Measurements from ENCODE around the gene GALK1.

GALK1 gene

GRCh38 chr17:75731716-75732498 is 33.1 kb downstream of the GALK1 start:
- no peaks in the 10 kb centered on the region for H4K20me1 ChIP-seq (ENCODE audit: low read depth, low read length)
- H3K27me3 ChIP-seq (ENCODE audit: low read length) = no peaks in the 10 kb centered on the region
- no peaks in the 10 kb centered on the region for H3K9me2 ChIP-seq (replicated peaks; ENCODE audit: insufficient read depth, low read length)
- no peaks in the 10 kb centered on the region for H3K9me3 ChIP-seq (ENCODE audit: insufficient read depth, low read length)
- H3K79me2 ChIP-seq (ENCODE audit: insufficient read depth, low read length) = no peaks in the 10 kb centered on the region
- no peaks in the 10 kb centered on the region for H3K36me3 ChIP-seq (ENCODE audit: low read length)
- H3F3A ChIP-seq (ENCODE audit: insufficient read depth) = no peaks in the 10 kb centered on the region
- no peak overlapping the region for H3K27ac ChIP-seq (ENCODE audit: low read depth, low read length)
- no peak overlapping the region for H3K4me3 ChIP-seq (ENCODE audit: insufficient read depth, low read length, poor library complexity, severe bottlenecking)
- no peak overlapping the region for H2AFZ ChIP-seq (ENCODE audit: low read depth, low read length, severe bottlenecking)
- TF ChIP-seq EZH2phosphoT487 (conservative IDR thresholded peaks at IDR 0.05; ENCODE audit: low read length) = no peak
- TF ChIP-seq, protein P1, sequence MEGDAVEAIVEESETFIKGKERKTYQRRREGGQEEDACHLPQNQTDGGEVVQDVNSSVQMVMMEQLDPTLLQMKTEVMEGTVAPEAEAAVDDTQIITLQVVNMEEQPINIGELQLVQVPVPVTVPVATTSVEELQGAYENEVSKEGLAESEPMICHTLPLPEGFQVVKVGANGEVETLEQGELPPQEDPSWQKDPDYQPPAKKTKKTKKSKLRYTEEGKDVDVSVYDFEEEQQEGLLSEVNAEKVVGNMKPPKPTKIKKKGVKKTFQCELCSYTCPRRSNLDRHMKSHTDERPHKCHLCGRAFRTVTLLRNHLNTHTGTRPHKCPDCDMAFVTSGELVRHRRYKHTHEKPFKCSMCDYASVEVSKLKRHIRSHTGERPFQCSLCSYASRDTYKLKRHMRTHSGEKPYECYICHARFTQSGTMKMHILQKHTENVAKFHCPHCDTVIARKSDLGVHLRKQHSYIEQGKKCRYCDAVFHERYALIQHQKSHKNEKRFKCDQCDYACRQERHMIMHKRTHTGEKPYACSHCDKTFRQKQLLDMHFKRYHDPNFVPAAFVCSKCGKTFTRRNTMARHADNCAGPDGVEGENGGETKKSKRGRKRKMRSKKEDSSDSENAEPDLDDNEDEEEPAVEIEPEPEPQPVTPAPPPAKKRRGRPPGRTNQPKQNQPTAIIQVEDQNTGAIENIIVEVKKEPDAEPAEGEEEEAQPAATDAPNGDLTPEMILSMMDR (IDR thresholded peaks at IDR 0.05; ENCODE audit: insufficient read depth, low read length, poor library complexity, severe bottlenecking) = no peak
- no peak overlapping the region for H3K9ac ChIP-seq (ENCODE audit: low read length)
- no peak overlapping the region for H3K4me2 ChIP-seq (ENCODE audit: low read depth, low read length, poor library complexity, severe bottlenecking)

GRCh38 chr17:75731086-75731715 is 33.8 kb downstream of the GALK1 start:
- TF ChIP-seq EZH2phosphoT487 (conservative IDR thresholded peaks at IDR 0.05; ENCODE audit: low read length) = no peak
- TF ChIP-seq, protein P1 (IDR thresholded peaks at IDR 0.05; ENCODE audit: insufficient read depth, low read length, poor library complexity, severe bottlenecking) = no peak
- Histone ChIP-seq H3F3A (ENCODE audit: insufficient read depth) (no peaks in the 10 kb centered on the region), H4K20me1 (ENCODE audit: low read depth, low read length) (no peaks in the 10 kb centered on the region), H3K9me3 (ENCODE audit: insufficient read depth, low read length) (no peaks in the 10 kb centered on the region), H3K9ac (ENCODE audit: low read length) (no peak overlapping the region), H3K27ac (ENCODE audit: low read depth, low read length) (no peak overlapping the region), H3K79me2 (ENCODE audit: insufficient read depth, low read length) (no peaks in the 10 kb centered on the region), H3K27me3 (ENCODE audit: low read length) (no peaks in the 10 kb centered on the region), H3K4me3 (ENCODE audit: insufficient read depth, low read length, poor library complexity, severe bottlenecking) (no peak overlapping the region), H3K4me2 (ENCODE audit: low read depth, low read length, poor library complexity, severe bottlenecking) (no peak overlapping the region), H2AFZ (ENCODE audit: low read depth, low read length, severe bottlenecking) (no peak overlapping the region), H3K36me3 (ENCODE audit: low read length) (no peaks in the 10 kb centered on the region), H3K9me2 (replicated peaks; ENCODE audit: insufficient read depth, low read length) (no peaks in the 10 kb centered on the region)

GRCh38 chr17:75730065-75730464 is 34.9 kb downstream of the GALK1 start:
- no peaks in the 10 kb centered on the region for H3K36me3 ChIP-seq (ENCODE audit: low read length)
- no peak overlapping the region for H3K4me2 ChIP-seq (ENCODE audit: low read depth, low read length, poor library complexity, severe bottlenecking)
- H3K27ac ChIP-seq (ENCODE audit: low read depth, low read length) = no peak overlapping the region

More at GRCh38 chr17:75730065-75730464, 34.9 kb downstream of the GALK1 start:
- TF ChIP-seq, protein P1 (IDR thresholded peaks at IDR 0.05; ENCODE audit: insufficient read depth, low read length, poor library complexity, severe bottlenecking) = no peak
- TF ChIP-seq EZH2phosphoT487 (conservative IDR thresholded peaks at IDR 0.05; ENCODE audit: low read length) = no peak
- H3K9me2 ChIP-seq (replicated peaks; ENCODE audit: insufficient read depth, low read length) = no peaks in the 10 kb centered on the region
- H3K79me2 ChIP-seq (ENCODE audit: insufficient read depth, low read length) = no peaks in the 10 kb centered on the region
- H2AFZ ChIP-seq (ENCODE audit: low read depth, low read length, severe bottlenecking) = no peak overlapping the region
- no peaks in the 10 kb centered on the region for H4K20me1 ChIP-seq (ENCODE audit: low read depth, low read length)
- H3K9me3 ChIP-seq (ENCODE audit: insufficient read depth, low read length) = no peaks in the 10 kb centered on the region
- H3K4me3 ChIP-seq (ENCODE audit: insufficient read depth, low read length, poor library complexity, severe bottlenecking) = no peak overlapping the region
- H3F3A ChIP-seq (ENCODE audit: insufficient read depth) = no peaks in the 10 kb centered on the region
- H3K9ac ChIP-seq (ENCODE audit: low read length) = no peak overlapping the region
- no peaks in the 10 kb centered on the region for H3K27me3 ChIP-seq (ENCODE audit: low read length)

Measured in SU-DHL-6 (cell line).